ENCODE measurements around the gene RANBP3.

Gene RANBP3

DNA sequence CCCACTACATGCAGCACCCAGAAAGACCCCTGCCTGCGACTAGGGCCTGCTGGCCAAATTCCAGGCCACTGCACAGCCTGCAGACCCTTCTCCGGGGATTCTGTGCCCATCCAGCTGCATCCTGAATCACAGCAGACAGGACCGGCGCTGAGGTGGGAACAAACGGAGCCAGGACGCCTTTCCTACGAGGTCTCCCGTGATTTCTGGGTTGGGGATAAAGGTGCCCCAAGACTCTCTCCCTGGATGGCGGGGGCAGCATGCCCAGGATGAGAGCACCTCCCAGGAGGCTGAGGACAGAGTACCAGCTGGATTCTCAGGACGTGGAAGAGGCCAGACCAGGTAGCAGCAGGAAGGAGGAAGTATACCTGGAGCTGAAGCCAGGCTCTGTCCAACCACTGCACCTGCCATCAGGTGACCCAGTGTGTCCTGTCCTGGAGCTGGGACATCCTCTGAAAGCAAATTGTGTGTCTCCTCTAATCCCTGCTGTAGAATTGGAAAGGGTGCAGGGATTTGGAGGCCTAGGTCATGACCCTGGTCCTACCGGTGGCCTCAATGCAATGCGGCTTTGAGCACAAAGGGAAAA, 104.2 kb downstream of the RANBP3 start:
- no peak overlapping the region for H3K27ac ChIP-seq
- TF ChIP-seq, protein P1, sequence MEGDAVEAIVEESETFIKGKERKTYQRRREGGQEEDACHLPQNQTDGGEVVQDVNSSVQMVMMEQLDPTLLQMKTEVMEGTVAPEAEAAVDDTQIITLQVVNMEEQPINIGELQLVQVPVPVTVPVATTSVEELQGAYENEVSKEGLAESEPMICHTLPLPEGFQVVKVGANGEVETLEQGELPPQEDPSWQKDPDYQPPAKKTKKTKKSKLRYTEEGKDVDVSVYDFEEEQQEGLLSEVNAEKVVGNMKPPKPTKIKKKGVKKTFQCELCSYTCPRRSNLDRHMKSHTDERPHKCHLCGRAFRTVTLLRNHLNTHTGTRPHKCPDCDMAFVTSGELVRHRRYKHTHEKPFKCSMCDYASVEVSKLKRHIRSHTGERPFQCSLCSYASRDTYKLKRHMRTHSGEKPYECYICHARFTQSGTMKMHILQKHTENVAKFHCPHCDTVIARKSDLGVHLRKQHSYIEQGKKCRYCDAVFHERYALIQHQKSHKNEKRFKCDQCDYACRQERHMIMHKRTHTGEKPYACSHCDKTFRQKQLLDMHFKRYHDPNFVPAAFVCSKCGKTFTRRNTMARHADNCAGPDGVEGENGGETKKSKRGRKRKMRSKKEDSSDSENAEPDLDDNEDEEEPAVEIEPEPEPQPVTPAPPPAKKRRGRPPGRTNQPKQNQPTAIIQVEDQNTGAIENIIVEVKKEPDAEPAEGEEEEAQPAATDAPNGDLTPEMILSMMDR (IDR thresholded peaks at IDR 0.05): no peak
- no peak for TF ChIP-seq ZFX (IDR thresholded peaks at IDR 0.05; ENCODE audit: borderline replicate concordance)

GRCh38 chr19:5870986-5871394, 107.0 kb downstream of the RANBP3 start:
- no peak overlapping the region for H3K27ac ChIP-seq
- TF ChIP-seq, protein P1 (IDR thresholded peaks at IDR 0.05): no peak
- no peak for TF ChIP-seq ZFX (IDR thresholded peaks at IDR 0.05; ENCODE audit: borderline replicate concordance)

DNA sequence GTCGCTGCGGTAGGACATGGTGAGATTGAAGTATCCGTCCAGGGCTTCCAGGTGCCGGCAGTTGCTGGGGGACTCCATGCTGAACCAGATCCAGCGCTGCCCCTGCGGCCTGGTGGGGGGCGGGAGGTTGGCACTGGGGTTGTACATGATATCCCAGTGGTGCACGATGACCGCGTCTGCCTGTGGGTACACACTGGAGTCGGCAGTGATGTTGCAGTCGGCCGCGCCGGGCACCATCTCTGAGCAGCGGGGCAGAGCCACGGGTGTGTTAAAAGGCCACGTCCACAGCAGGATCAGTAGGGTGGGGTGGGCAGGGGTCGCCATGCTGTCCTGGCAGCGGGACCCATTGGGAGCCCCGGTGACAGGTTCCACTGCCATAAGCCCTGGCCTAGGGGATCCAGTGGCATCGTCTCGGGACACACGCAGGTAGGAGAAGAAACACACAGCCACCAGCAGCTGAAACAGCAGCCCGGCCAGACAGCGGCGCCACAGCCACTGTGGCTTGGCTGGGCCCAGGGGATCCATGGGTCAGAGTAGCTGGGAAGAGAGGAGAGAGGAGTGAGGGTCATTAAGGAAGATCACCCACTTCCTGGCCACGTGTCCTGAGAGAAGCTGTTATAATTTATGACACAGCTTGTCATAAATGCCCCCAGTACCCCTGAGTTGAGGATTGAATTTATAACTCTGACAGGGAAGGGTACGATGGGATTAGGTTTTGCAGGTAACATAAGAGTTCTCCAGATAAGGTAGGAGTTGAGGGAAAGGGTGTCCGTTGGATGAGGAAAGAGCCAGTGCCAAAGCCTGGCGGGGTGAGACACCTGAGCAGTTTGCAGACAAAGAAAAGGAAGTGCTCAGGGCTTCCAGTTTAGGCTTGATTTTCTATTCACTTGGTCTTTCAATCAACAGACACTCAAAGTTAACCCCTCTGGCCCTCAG, 110.5 kb downstream of the RANBP3 start:
- H3K27ac ChIP-seq: no peak overlapping the region

More for the DNA sequence above, 110.5 kb downstream of the RANBP3 start:
- TF ChIP-seq, protein P1 (IDR thresholded peaks at IDR 0.05): no peak
- TF ChIP-seq ZFX (IDR thresholded peaks at IDR 0.05; ENCODE audit: borderline replicate concordance): no peak
